ENCODE results near the gene TRIM40.

- TF ChIP-seq CTCF (IDR thresholded peaks at IDR 0.05; ENCODE audit: poor library complexity): no peak
- no peak for TF ChIP-seq EZH2 (IDR thresholded peaks at IDR 0.05; ENCODE audit: borderline replicate concordance)
- no peak for TF ChIP-seq EZH2phosphoT487 (IDR thresholded peaks at IDR 0.05; ENCODE audit: low read depth, severe bottlenecking, unreplicated experiment)
These were observed 31.2 kb downstream of the TRIM40 start for GRCh38 chr6:30167101-30167500.
